ENCODE data around the gene PCK1.

GRCh38 chr20:57593134-57593886 is 32.4 kb downstream of the PCK1 start:
- TF ChIP-seq CTCF (IDR thresholded peaks at IDR 0.05 in 8 of 11, conservative IDR thresholded peaks at IDR 0.05 in 3 of 11) (no peak), POLR2A (IDR thresholded peaks at IDR 0.05) (no peak)

Measured in spleen (tissue), 7 donors.